H1 (cell line): ENCODE results near the gene CDKL1. TPM values are rescaled to one million over a fixed set of nuclear protein-coding genes. Genes with fewer than 3 reads are reported as not detected.

ENCODE experiments used
- NRF1 ChIP-seq: IDR thresholded peaks from 2 replicates; pipeline ENCODE4 v1.6.1; 2011; ENCODE audit warnings: mild to moderate bottlenecking, low read depth, low read length, improper control_type of control experiment
- PHF8 ChIP-seq: fragments of 200-600 bp; sonication (generic); conservative IDR thresholded peaks from 2 replicates; pipeline ENCODE4 v1.7.1; 2012; ENCODE audit warnings: low read depth, mild to moderate bottlenecking, inconsistent platforms, low read length, moderate library complexity
- POU5F1 ChIP-seq: IDR thresholded peaks from 2 replicates; pipeline ENCODE4 v1.6.1; 2011; ENCODE audit warnings: low read depth, mild to moderate bottlenecking, low read length, moderate library complexity
- SAP30 ChIP-seq: fragments of 300-600 bp; sonication (generic); IDR thresholded peaks from 2 replicates; pipeline ENCODE4 v1.7.1; 2012; ENCODE audit warnings: low read length, moderate library complexity, mild to moderate bottlenecking, inconsistent platforms; ENCODE audit not compliant: insufficient read depth, insufficient replicate concordance
- SP4 ChIP-seq: IDR thresholded peaks from 2 replicates; pipeline ENCODE4 v1.6.1; 2012; ENCODE audit warnings: low read length, inconsistent platforms
- polyA plus RNA-seq, 7 experiments: library from polyadenylated mRNA; depleted of rRNA in 3 of 7; stranded (reverse) in 5 of 7; unstranded in 2 of 7; fragments of >200 nt in 5 of 7; fragments of 200-250 nt in 2 of 7; gene quantifications; 1 replicate in 5 of 7; 2 replicates in 1 of 7; 4 replicates in 1 of 7; pipeline versions ENCODE4 v1.2.1 to v1.2.3, GENCODE V29; 2011 to 2013; ENCODE audit warnings: missing spikeins in 2 of 7, mixed read lengths in 2 of 7
- total RNA-seq: library from RNA; stranded (reverse); fragmentation: NEBNext Ultra II Directional; extraction: Animal tissue kit (Norgen Biotek cat#: 25700); gene quantifications from 2 replicates; pipeline ENCODE4 v1.2.1, GENCODE V29; 2021
- TF ChIP-seq, protein P1 (sequence below): IDR thresholded peaks from 2 replicates; pipeline ENCODE4 v1.6.1; 2012; ENCODE audit warnings: low read length, inconsistent platforms

Gene CDKL1
- total and polyA plus RNA-seq, 2 of the 8 experiments (the other 6 are each of a cell fraction or from before 2014, with no cell fraction given) = 1.2 to 2.2 TPM

DNA sequence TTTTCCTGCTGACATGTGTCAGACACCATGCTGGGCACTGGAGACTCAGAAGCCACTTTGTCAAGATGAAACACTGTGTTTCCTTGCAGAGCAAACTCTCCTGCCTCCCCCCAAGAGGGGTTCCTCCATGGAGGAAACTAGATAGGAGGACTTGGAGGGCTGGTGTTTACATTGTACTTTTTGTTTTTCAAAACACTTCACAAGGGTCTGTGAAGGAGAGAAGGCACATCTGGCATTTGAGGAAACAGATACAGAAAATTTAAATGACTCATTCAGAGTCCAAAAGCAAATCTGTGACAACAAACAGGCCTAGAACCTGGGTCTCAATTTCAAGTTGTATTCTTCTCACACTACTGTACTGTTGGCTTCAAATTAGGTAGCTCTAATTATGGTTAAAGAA is 6.7 kb upstream of the CDKL1 start (continued):
- no peak for TF ChIP-seq PHF8
- TF ChIP-seq SP4 = no peak
- no peak for TF ChIP-seq NRF1
- TF ChIP-seq, protein P1, sequence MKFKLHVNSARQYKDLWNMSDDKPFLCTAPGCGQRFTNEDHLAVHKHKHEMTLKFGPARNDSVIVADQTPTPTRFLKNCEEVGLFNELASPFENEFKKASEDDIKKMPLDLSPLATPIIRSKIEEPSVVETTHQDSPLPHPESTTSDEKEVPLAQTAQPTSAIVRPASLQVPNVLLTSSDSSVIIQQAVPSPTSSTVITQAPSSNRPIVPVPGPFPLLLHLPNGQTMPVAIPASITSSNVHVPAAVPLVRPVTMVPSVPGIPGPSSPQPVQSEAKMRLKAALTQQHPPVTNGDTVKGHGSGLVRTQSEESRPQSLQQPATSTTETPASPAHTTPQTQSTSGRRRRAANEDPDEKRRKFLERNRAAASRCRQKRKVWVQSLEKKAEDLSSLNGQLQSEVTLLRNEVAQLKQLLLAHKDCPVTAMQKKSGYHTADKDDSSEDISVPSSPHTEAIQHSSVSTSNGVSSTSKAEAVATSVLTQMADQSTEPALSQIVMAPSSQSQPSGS = no peak
- no peak for TF ChIP-seq SAP30
- no peak for TF ChIP-seq POU5F1
